Endothelial cell of umbilical vein (primary cell): ENCODE measurements around the gene GSTO1.

Experiments
- CTCF ChIP-seq, 2 donors: IDR thresholded peaks; 1 replicate in 1 of 2; 2 replicates in 1 of 2; pipeline ENCODE4 v1.5.1; 2011; ENCODE audit warnings: low read length in 2 of 2, mild to moderate bottlenecking in 2 of 2, moderate library complexity in 2 of 2, control low read depth in 1 of 2, inconsistent platforms in 1 of 2, low read depth in 1 of 2; ENCODE audit not compliant: insufficient read depth in 1 of 2; ENCODE audit errors: extremely low read depth in 1 of 2
- EZH2 ChIP-seq: IDR thresholded peaks from 2 replicates; pipeline ENCODE4 v1.6.1; 2012; ENCODE audit warnings: borderline replicate concordance, low read depth, mild to moderate bottlenecking, moderate library complexity, low read length, inconsistent platforms; ENCODE audit not compliant: severe bottlenecking
- FOS ChIP-seq: IDR thresholded peaks from 2 replicates; pipeline ENCODE4 v1.6.1; 2011; ENCODE audit warnings: mild to moderate bottlenecking, low read length, moderate library complexity, borderline replicate concordance; ENCODE audit not compliant: insufficient read depth
- MAX ChIP-seq: IDR thresholded peaks from 2 replicates; pipeline ENCODE4 v1.6.1; 2011; ENCODE audit not compliant: insufficient read depth, insufficient read length
- MYC ChIP-seq: IDR thresholded peaks from one replicate; pipeline ENCODE4 v1.6.1; 2011; ENCODE audit warnings: mild to moderate bottlenecking, low read depth, low read length
- POLR2A ChIP-seq: IDR thresholded peaks from 2 replicates; pipeline ENCODE4 v1.6.1; 2012; ENCODE audit warnings: low read depth, mild to moderate bottlenecking, control low read depth, low read length
- POLR2AphosphoS5 ChIP-seq: IDR thresholded peaks from 2 replicates; pipeline ENCODE4 v1.6.1; 2012; ENCODE audit warnings: low read depth, mild to moderate bottlenecking, control low read depth, low read length, moderate library complexity; ENCODE audit not compliant: insufficient read depth

- TF ChIP-seq CTCF (IDR thresholded peaks at IDR 0.05; ENCODE audit: extremely low read depth in 1 of 2, insufficient read depth in 1 of 2, low read depth in 1 of 2, low read length in 2 of 2): no peak
- TF ChIP-seq EZH2: no peak
- no peak for TF ChIP-seq POLR2A
- no peak for TF ChIP-seq POLR2AphosphoS5
- TF ChIP-seq MAX: no peak
- TF ChIP-seq FOS: no peak
- no peak for TF ChIP-seq MYC
Observed at GRCh38 chr10:104277785-104278184, 23.1 kb downstream of the GSTO1 start.
